ENCODE results near the gene KCNQ1.

Gene KCNQ1

DNA sequence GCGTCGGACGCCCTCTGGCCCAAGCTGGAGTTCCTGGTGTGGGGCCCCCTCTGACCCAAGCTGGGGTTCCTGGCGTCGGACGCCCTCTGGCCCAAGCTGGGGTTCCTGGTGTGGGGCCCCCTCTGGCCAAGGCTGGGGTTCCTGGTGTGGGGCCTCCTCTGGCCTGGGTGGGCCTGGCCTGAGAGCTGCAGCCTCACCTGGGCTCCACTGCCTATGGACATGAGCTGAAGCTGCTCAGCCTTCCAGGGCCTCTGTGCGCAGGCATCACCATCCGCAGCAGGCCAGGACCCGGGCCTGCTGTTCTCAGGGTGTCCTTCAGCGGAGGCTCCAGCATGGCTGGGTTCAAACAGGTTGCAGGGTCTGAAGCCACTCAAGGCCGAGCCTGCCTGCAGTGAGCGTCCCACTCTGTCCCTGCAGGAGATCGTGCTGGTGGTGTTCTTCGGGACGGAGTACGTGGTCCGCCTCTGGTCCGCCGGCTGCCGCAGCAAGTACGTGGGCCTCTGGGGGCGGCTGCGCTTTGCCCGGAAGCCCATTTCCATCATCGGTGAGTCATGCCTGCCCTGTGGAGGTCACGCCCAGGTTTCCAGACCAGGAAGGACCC, 125.5 kb downstream of the KCNQ1 start:
- TF ChIP-seq POLR2A (IDR thresholded peaks at IDR 0.05; ENCODE audit: low read length): no peak
- no peak for DNase-seq

DNA sequence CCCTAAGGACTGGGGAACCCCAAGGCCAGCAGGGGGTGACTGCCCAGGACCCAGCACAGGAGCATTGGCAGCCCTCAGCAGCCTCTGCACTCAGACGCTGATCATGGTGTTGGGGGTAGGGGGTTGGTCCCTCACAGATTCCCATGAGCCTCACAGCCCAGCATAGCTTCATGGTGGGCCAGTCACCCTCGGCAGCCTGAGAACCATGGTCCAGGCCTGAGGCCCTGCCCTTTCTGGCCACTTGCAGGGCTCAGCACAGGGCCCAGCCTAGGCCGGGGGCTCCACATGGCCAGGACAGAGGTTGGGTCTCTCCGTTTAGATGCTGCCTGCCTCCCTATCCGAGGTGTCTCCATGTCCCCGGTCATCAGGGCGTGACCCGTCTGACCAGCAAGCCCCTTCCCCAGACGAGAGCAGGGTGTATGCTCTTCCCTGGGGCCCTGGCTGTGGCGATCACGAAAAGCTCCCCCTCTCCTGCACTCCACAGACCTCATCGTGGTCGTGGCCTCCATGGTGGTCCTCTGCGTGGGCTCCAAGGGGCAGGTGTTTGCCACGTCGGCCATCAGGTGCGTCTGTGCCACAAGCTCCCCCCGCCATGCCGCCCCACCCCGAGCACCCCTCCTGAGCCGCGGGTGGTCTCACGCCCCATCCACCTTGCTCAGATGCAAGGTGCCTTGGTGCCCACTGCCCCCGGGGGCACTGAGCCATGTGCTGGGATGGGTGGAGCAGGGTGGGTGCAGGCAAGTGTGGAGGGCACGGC, 126.2 kb downstream of the KCNQ1 start:
- no peak for TF ChIP-seq POLR2A (IDR thresholded peaks at IDR 0.05; ENCODE audit: low read length)
- no peak for TF ChIP-seq GATA1 (IDR thresholded peaks at IDR 0.05; ENCODE audit: low read depth, low read length)

DNA sequence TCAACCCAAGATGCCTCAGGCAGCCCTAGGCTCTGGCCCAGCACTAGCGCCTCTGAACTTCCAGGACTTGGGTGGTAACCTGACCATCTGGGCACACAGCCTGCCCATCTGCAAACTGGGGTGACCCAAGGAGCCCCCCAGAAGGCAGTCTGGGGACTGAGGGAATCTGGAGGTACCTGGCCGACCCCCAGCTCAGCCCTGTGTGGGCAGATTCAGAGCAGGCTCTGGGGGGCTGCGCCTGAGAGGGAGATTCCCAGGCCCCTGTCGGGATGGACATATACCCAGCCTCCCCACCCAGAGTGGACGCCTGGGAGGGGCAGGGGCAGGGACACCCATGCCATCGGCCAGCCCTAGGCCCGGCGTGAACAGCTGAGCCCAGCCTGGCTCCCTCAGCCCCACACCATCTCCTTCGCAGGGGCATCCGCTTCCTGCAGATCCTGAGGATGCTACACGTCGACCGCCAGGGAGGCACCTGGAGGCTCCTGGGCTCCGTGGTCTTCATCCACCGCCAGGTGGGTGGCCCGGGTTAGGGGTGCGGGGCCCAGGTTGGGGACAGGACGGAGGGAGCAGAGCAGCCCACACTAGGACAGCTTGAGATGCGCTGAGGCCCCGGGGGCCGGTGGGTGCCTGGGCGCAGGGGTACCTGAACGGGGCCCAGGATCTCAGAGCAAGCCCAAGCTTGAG, 126.9 kb downstream of the KCNQ1 start:
- DNase-seq: no peak
- TF ChIP-seq POLR2A (IDR thresholded peaks at IDR 0.05; ENCODE audit: low read length) (no peak), GATA1 (IDR thresholded peaks at IDR 0.05; ENCODE audit: low read depth, low read length) (no peak)

More for the DNA sequence above, 126.2 kb downstream of the KCNQ1 start:
- no peak for DNase-seq

DNA sequence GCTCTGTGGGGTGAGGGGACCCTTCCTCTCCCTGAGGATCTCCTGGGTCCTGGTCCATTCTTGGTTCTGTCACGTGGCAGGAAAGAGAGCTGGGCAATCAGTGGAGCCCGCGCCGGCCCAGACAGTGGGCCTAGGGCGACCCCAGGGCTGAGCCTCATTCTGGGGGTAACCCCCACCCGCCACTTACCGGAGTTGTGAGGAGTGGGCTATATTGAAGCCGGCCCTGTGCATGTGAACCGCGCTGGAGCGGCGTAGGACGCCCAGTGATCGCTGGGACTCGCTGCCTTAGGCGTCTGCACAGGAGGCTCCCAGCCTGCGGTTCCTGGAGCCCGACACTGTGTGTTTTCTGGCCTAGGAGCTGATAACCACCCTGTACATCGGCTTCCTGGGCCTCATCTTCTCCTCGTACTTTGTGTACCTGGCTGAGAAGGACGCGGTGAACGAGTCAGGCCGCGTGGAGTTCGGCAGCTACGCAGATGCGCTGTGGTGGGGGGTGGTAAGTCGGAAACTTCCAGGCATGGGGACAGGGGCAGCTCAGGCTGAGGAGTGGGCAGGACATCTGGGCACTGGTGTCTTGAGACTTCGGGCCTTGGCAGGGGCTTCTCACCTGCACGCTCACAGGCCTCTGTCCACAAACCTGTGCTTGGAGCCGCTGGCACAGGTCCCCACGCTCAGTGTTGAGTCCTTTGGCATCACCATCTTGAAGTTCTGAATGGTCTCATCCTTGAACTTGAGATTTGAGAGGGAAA, 127.9 kb downstream of the KCNQ1 start:
- TF ChIP-seq GATA1 (IDR thresholded peaks at IDR 0.05; ENCODE audit: low read depth, low read length): no peak
- no peak for TF ChIP-seq POLR2A (IDR thresholded peaks at IDR 0.05; ENCODE audit: low read length)

DNA sequence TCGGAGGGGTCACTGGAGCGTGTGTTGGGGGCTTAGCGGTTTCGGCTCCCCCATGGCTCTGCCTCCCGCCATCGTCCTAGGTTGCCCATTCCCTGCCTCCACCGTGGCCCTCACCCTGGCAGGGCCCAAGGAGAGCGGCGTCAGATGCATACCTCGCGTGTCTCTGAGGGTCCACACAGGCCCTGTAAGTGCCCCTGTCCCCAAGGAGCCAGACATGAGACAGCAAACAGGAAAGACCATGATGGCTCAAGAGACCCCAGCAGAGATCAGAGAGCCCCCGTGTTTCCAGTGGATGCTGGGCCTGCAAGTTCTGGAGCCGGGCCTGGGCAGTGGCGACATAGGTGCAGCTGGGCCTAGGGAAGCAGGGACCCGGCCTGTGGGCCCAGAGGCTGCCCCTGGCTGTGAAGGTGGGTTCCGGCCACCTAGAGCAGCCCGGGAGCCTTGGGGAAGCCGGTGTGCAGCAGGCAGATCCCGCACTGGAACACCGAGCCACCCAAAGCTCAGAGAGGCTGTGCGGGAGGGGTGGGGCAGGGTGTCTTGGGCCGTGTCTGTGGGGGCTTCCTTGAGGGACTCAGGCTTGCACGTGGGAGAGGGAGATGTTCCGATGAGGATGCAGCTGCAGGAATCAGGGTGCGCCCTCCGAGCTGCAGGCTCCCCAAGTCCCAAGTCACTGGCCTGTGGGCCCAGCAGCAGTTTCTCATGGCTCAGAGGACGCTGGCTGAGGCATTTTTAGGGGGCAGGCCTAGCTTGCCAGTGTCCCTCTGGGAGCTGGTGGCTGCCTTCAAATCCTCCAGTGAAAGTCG, 128.6 kb downstream of the KCNQ1 start:
- no peak for TF ChIP-seq POLR2A (IDR thresholded peaks at IDR 0.05; ENCODE audit: low read length)
- no peak for TF ChIP-seq GATA1 (IDR thresholded peaks at IDR 0.05; ENCODE audit: low read depth, low read length)
- no peak for DNase-seq

More for the DNA sequence above, 127.9 kb downstream of the KCNQ1 start:
- no peak for DNase-seq

DNA sequence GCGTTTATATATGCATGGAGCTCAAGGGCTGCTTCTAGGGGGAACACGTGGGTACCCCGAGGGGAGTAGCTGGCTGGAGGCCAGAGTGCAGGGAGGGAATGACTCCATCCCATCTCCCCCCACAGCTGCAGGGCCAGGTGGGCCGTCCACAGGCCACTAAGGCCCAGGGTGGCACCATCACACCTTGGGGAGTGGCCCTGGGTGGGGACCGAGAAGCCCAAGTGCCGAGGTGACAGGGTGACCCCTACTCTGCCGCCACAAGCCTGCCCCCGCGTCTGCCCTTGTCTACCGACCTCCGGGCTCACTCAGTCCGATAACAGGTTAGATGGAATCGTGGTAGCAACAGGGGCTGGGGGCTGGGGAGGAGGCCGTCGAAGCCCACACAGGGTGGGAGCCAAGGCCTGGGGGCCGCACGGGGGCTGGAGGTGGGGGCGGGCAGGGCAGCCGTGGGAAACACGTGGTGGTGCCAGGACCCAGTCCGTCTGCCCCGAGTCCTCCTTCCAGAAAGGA, 129.3 kb downstream of the KCNQ1 start:
- no peak for DNase-seq
- TF ChIP-seq POLR2A (IDR thresholded peaks at IDR 0.05; ENCODE audit: low read length) (no peak), GATA1 (IDR thresholded peaks at IDR 0.05; ENCODE audit: low read depth, low read length) (no peak)

DNA sequence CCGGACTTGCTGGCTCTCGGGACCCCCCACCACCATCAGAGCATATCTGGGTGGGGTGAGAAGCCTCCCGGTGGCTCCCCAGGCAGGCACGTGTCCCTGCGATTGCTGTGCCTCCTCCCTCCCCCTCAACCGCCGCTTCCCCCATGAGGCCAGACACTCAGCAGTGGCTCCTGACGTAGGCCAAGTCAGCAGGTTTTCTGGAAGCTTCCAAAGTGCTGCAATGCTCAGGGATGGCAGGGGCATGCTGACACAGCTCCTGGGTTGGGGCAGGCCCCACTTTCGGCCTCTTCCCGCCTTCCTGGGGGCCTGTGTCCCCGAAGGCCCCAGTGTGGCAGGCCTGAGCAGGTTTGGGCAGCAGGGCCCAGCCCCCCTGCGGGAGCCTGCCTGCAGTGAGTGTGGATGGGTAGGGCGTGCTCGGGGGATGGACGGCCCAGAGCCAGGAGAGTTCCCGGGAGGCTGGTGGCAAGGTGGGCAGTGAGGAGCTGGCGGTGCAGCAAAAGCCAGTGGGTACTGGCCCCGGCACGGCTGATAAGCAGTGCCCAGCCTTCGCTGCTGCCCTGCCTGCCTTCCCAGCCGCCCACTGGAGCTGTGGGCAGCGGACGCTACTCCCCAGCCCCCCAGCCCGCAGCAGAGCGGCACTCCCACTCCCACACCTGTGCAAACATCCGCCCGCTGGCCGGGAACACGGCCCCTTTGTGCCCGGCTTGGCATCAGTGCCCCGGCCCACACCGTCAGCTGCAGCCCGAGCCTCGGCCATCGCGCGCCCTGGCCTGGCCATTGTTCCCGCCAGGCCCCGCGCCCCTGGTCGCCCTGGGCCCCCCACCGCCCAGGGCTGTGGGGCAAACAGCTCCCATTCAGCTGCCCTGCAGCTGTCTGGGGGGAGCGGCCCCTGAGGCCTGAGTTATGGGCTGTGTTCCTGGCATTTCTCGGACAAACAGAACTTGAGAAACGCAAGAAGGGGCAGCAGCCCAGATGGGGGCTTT, 130.0 kb downstream of the KCNQ1 start:
- TF ChIP-seq POLR2A (IDR thresholded peaks at IDR 0.05; ENCODE audit: low read length) (no peak), GATA1 (IDR thresholded peaks at IDR 0.05; ENCODE audit: low read depth, low read length) (no peak)
- no peak for DNase-seq

DNA sequence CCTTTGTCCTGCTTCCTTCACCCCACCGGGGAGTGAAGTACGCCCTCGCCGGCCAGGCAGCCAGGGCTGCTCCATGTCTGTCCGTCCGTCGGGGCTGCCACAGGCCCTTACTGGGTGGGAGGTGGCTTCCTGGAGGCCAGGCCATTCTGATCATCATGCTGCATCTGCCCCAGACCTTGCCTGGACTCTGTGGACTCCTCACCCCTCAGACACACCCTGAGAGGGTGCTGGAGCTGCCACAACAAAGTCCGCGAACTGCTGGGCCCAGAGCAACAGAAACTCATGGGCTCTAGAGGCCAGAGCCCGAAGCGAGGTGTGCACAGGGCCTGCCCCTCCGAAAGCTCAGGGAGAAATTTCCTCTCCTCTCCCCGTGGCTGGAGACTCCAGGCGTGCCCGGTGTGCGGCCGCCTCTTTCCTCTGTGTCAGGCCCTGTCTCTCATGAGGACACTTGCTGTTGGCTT, 130.8 kb downstream of the KCNQ1 start:
- TF ChIP-seq GATA1 (IDR thresholded peaks at IDR 0.05; ENCODE audit: low read depth, low read length) (no peak), POLR2A (IDR thresholded peaks at IDR 0.05; ENCODE audit: low read length) (no peak)
- DNase-seq: no peak

DNA sequence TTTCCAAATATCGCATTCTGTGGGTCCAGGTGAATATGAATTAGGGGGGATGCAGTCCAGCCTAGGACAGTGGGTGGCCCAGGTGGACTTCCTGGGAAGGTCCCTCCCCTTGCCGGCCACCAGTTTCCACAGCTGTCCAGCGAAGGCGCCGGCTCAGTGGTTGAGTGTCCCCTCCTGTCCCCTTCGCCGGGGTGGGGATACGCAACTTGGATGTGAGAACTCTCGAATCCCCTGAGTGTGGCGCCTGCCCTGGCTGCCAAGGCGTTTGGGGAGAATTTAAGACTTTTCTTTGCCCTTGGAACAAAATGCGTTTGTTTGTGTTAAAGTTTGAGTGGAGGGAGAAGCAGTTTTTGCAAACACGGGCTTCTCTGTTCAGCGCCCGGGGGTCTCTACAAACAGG, 131.3 kb downstream of the KCNQ1 start:
- TF ChIP-seq GATA1 (IDR thresholded peaks at IDR 0.05; ENCODE audit: low read depth, low read length) (no peak), POLR2A (IDR thresholded peaks at IDR 0.05; ENCODE audit: low read length) (no peak)
- no peak for DNase-seq

DNA sequence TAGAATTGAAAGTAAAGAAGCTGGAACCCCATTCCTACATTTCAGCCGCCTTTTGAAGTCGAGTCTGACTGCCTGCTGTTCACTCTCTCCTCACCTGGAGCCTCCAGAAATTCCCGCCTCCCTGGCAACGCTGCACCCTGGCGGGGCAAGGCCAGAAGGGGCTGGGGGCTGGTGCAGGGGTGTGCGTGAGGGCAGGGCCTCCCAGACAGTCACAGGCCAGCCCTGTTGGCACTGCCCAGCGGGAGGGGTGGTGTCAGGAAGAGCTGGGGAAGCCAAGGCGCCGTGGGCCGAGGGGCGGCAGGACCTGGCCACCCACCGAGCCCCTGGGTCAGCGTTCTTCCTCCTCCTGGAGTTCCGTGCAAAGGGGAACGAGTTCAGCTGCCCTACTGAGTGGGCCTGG, 131.7 kb downstream of the KCNQ1 start:
- no peak for TF ChIP-seq POLR2A (IDR thresholded peaks at IDR 0.05; ENCODE audit: low read length)
- no peak for TF ChIP-seq GATA1 (IDR thresholded peaks at IDR 0.05; ENCODE audit: low read depth, low read length)
- DNase-seq: no peak

DNA sequence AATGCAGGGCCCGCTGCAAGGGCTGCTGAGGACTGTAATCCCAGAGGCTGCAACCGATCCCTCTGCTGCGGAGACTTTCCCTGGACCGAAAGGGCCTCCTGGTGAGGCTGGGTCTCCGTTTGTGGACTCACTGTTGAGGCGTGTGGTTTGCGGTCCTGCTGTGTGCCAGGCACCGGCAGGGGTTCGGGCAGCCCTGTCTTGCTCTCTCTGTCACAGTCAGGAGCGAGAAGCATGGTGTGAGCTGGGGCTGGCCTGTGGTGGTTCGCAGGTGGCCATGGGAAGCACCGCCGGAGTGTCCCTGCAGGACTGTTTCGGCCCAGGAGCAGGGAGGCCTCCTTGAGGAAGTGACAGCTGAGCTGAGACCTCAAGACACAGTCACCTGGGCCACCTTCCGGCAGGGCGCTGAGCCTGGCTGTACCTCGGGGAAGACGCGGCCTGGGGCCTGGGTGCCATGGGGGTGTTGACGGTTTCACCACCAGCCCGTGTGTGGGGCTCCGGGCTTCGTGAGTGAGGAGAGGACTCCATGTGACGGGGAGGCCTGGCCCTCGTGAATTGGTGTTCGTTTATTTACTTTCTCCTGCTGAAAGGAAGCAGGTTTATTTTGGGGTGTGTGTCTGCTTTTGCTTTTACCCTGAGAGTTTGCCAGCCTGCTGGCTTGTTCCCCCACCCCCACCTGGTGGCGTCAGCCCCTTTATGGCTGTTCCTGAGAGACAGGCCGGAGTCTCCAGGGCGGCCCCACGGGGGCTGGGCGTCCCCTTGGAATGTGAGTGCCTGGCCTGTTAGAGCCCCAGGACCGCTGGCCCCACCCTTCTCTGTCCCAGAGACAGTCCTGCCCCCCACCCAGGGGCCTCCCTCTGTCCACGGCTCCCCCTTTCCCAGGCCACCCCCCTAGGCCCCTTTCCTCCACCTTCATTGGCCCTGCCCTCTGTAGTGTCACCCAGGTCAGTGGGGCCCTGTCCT, 132.5 kb downstream of the KCNQ1 start:
- DNase-seq: no peak
- TF ChIP-seq POLR2A (IDR thresholded peaks at IDR 0.05; ENCODE audit: low read length): no peak
- TF ChIP-seq GATA1 (IDR thresholded peaks at IDR 0.05; ENCODE audit: low read depth, low read length): no peak
